GM12892 (cell line): ENCODE data around the gene NEK8.
"Not testable (repeated sequence)": the region's sequence is repeated elsewhere in the genome, so short reads cannot be mapped to it uniquely, and the experiment has no call there.

Experiments used
- DNase-seq: peaks from one replicate; pipeline ENCODE4 v3.0.0; 2011; ENCODE audit not compliant: insufficient read length
- FAIRE-seq: peaks from 2 replicates; lab custom pipeline; 2011; peaks lifted over from hg19 to GRCh38; lab: Jason Lieb, UNC
- POLR2A ChIP-seq: IDR thresholded peaks from 2 replicates; pipeline ENCODE4 v1.6.1; 2011; ENCODE audit warnings: low read depth, low read length, control low read depth
- POLR2AphosphoS5 ChIP-seq: IDR thresholded peaks from 2 replicates; pipeline ENCODE4 v1.6.1; 2011; ENCODE audit warnings: low read depth, low read length, control low read depth
- TAF1 ChIP-seq: IDR thresholded peaks from 2 replicates; pipeline ENCODE4 v1.6.1; 2011; ENCODE audit warnings: low read depth, mild to moderate bottlenecking, control low read depth, low read length, borderline replicate concordance

NEK8 gene

GRCh38 chr17:28712032-28712704, 16.4 kb upstream of the NEK8 start:
- FAIRE-seq (peak; percentile 64), DNase-seq (peak; percentile 72)

GRCh38 chr17:28712705-28713415, 15.7 kb upstream of the NEK8 start:
- FAIRE-seq (no peak), DNase-seq (no peak)
- no peak for TF ChIP-seq POLR2AphosphoS5
- no peak for TF ChIP-seq POLR2A
- TF ChIP-seq TAF1: no peak

More at GRCh38 chr17:28712032-28712704, 16.4 kb upstream of the NEK8 start:
- no peak; the same call in none of the 2 replicates for TF ChIP-seq POLR2A
- TF ChIP-seq TAF1: 0 out of 2 replicates have a peak, but pooled peaks have one; percentile 44

- no peak for FAIRE-seq
- TF ChIP-seq TAF1: no peak
- no peak for TF ChIP-seq POLR2AphosphoS5
- TF ChIP-seq POLR2A: no peak
These were observed 14.3 kb upstream of the NEK8 start for GRCh38 chr17:28714281-28714680.

GRCh38 chr17:28715217-28715616, 13.4 kb upstream of the NEK8 start:
- TF ChIP-seq POLR2A (no peak), TAF1 (no peak), POLR2AphosphoS5 (no peak)
- DNase-seq (no peak), FAIRE-seq (no peak)

More at GRCh38 chr17:28714281-28714680, 14.3 kb upstream of the NEK8 start:
- DNase-seq: no peak

GRCh38 chr17:28716740-28717577, 11.6 kb upstream of the NEK8 start:
- FAIRE-seq: no peak
- no peak for DNase-seq
- TF ChIP-seq POLR2AphosphoS5 (no peak), POLR2A (no peak), TAF1 (no peak)

- FAIRE-seq (no peak), DNase-seq (no peak)
- no peak for TF ChIP-seq POLR2AphosphoS5
- TF ChIP-seq POLR2A: no peak
- TF ChIP-seq TAF1: no peak
These were observed 10.8 kb upstream of the NEK8 start, which contains the start of gene RAB34 for GRCh38 chr17:28717578-28718332. Gene RAB34 (minus strand): TSS chr17:28717868. CDS start chr17:28717266, 602 bp downstream.

GRCh38 chr17:28718333-28719020, 10.1 kb upstream of the NEK8 start:
- DNase-seq: no peak
- peak; percentile 61 for FAIRE-seq
- TF ChIP-seq POLR2AphosphoS5: no peak
- no peak for TF ChIP-seq TAF1
- no peak for TF ChIP-seq POLR2A

- no peak for TF ChIP-seq TAF1
- no peak for TF ChIP-seq POLR2A
- no peak for TF ChIP-seq POLR2AphosphoS5
- DNase-seq (no peak), FAIRE-seq (peak; percentile 50)
These were observed 9.6 kb upstream of the NEK8 start for GRCh38 chr17:28719021-28719433.

GRCh38 chr17:28720247-28720996, 8.2 kb upstream of the NEK8 start:
- no peak for DNase-seq
- no peak for TF ChIP-seq TAF1
- TF ChIP-seq POLR2AphosphoS5: no peak
- TF ChIP-seq POLR2A: peak; percentile 62; the same call in 1 of the 2 replicates

GRCh38 chr17:28720997-28721329, 7.6 kb upstream of the NEK8 start:
- not testable (repeated sequence) for DNase-seq, FAIRE-seq

More at GRCh38 chr17:28720247-28720996, 8.2 kb upstream of the NEK8 start:
- FAIRE-seq: no peak

GRCh38 chr17:28722417-28723158, 6.0 kb upstream of the NEK8 start:
- DNase-seq: no peak
- no peak for FAIRE-seq
- TF ChIP-seq POLR2A (no peak), POLR2AphosphoS5 (peak; percentile 68; the same call in 1 of the 2 replicates), TAF1 (no peak)
